GM23338 (cell line): Measurements from ENCODE around the gene ADM2. TPM values are rescaled to one million over a fixed set of nuclear protein-coding genes. Genes with fewer than 3 reads are reported as not detected.

Experiments
- ATAC-seq: fragments of 200-7000 bp; cut with Tn5 transposase; 3 replicates; pipeline ENCODE4 v1.9.1; 2020
- DNase-seq: peaks from one replicate; pipeline ENCODE4 v3.0.0-alpha.2; 2015; ENCODE audit warnings: low spot score
- H2AFZ ChIP-seq: fragments of 200-600 bp; sonication (generic); 2 replicates; pipeline ENCODE4 v1.8.0; 2016; ENCODE audit warnings: antibody characterized with exemption, mild to moderate bottlenecking, moderate library complexity
- H3F3A ChIP-seq: fragments of 200-600 bp; sonication (generic); replicated peaks from 2 replicates; pipeline ENCODE4 v1.8.0; 2017; ENCODE audit warnings: antibody characterized with exemption, mixed run types, low read depth
- H3K27ac ChIP-seq: fragments of 200-600 bp; sonication (generic); 2 replicates; pipeline ENCODE4 v1.6.1; 2016; ENCODE audit warnings: low read depth
- H3K27me3 ChIP-seq: fragments of 200-600 bp; sonication (generic); 2 replicates; pipeline ENCODE4 v1.8.0; 2016; ENCODE audit warnings: mild to moderate bottlenecking, mixed run types, moderate library complexity; ENCODE audit not compliant: insufficient read depth
- H3K36me3 ChIP-seq: fragments of 200-600 bp; sonication (generic); 2 replicates; pipeline ENCODE4 v1.8.0; 2016; ENCODE audit warnings: mild to moderate bottlenecking; ENCODE audit not compliant: insufficient read depth
- H3K4me1 ChIP-seq: fragments of 200-600 bp; sonication (generic); 2 replicates; pipeline ENCODE4 v1.8.0; 2016; ENCODE audit warnings: mild to moderate bottlenecking, moderate library complexity; ENCODE audit not compliant: insufficient read depth
- H3K4me2 ChIP-seq: fragments of 200-600 bp; sonication (generic); 2 replicates; pipeline ENCODE4 v1.7.1; 2017; ENCODE audit warnings: mixed run types
- H3K4me3 ChIP-seq: fragments of 200-600 bp; sonication (generic); 2 replicates; pipeline ENCODE4 v1.6.1; 2016; ENCODE audit warnings: mixed run types
- H3K79me2 ChIP-seq: fragments of 200-600 bp; sonication (generic); replicated peaks from 2 replicates; pipeline ENCODE4 v1.8.0; 2017; ENCODE audit warnings: mild to moderate bottlenecking; ENCODE audit not compliant: insufficient read depth
- H3K9me2 ChIP-seq: fragments of 200-600 bp; sonication (generic); 2 replicates; pipeline ENCODE4 v1.8.0; 2017; ENCODE audit not compliant: insufficient read depth
- H4K20me1 ChIP-seq: fragments of 200-600 bp; sonication (generic); replicated peaks from 2 replicates; pipeline ENCODE4 v1.8.0; 2017; ENCODE audit warnings: mild to moderate bottlenecking; ENCODE audit not compliant: insufficient read depth
- H3K27ac Mint-ChIP-seq: 2 replicates; pipeline ENCODE4 v1.8.0; 2020; ENCODE audit warnings: inconsistent platforms, mild to moderate bottlenecking, moderate library complexity, mixed read lengths
- H3K27me3 Mint-ChIP-seq: 3 replicates; pipeline ENCODE4 v1.8.0; 2022; ENCODE audit warnings: low read depth, mild to moderate bottlenecking, moderate library complexity, mixed read lengths, inconsistent platforms; ENCODE audit not compliant: insufficient read depth, poor library complexity
- H3K36me3 Mint-ChIP-seq: 3 replicates; pipeline ENCODE4 v1.8.0; 2021; ENCODE audit warnings: low read depth, mild to moderate bottlenecking, inconsistent platforms, moderate library complexity, mixed read lengths
- H3K4me1 Mint-ChIP-seq: 3 replicates; pipeline ENCODE4 v1.8.0; 2020; ENCODE audit warnings: mild to moderate bottlenecking, inconsistent platforms, mixed read lengths
- H3K4me3 Mint-ChIP-seq: 3 replicates; pipeline ENCODE4 v1.8.0; 2021; ENCODE audit warnings: moderate library complexity, mild to moderate bottlenecking, inconsistent platforms, mixed read lengths
- H3K9me3 Mint-ChIP-seq: 3 replicates; pipeline ENCODE4 v1.8.0; 2020; ENCODE audit warnings: moderate library complexity, mild to moderate bottlenecking, inconsistent platforms, mixed read lengths
- REST ChIP-seq: IDR thresholded peaks from one replicate; pipeline ENCODE4 v1.6.1; 2018; ENCODE audit warnings: antibody characterized with exemption; ENCODE audit not compliant: unreplicated experiment
- ZNF114 ChIP-seq: fragments of 250-450 bp; sonication (Bioruptor Pico); IDR thresholded peaks from 2 replicates; pipeline ENCODE4 v1.5.0; 2020; ENCODE audit warnings: mild to moderate bottlenecking, moderate library complexity
- ZNF462 ChIP-seq: fragments of 250-450 bp; sonication (Bioruptor Pico); IDR thresholded peaks from 2 replicates; pipeline ENCODE4 v1.5.0; 2020; ENCODE audit warnings: mild to moderate bottlenecking, moderate library complexity
- polyA plus RNA-seq: library from polyadenylated mRNA; unstranded; fragments of >200 nt; fragmentation: Nextera tagmentation; extraction: Ambion mirVana; gene quantifications from 2 replicates; pipeline ENCODE4 v1.2.1, GENCODE V29; 2016
- total RNA-seq: library from RNA; depleted of rRNA; stranded (reverse); fragments of >200 nt; shearing (Covaris generic); gene quantifications from 2 replicates; pipeline ENCODE4 v1.2.3, GENCODE V29; 2014

ADM2 gene
- total and polyA plus RNA-seq, 2 experiments from 2014 or later, result 3.3 to 7.1 TPM

GRCh38 chr22:50502096-50502495 is 20.8 kb downstream of the ADM2 start (continued):
- TF ChIP-seq ZNF462 (CRISPR knock-in tag), result no peak
- TF ChIP-seq ZNF114 (CRISPR knock-in tag), result no peak

GRCh38 chr22:50502628-50503474 is 21.5 kb downstream of the ADM2 start:
- H3K4me3 Mint-ChIP-seq, result no peak overlapping the region
- Histone ChIP-seq H3K4me3 (no peak overlapping the region), H3K27ac (no peak overlapping the region), H3K9me2 (no peaks in the 10 kb centered on the region), H4K20me1 (no peaks in the 10 kb centered on the region), H3K27me3 (no peaks in the 10 kb centered on the region), H3F3A (peaks cover 5% of the 10 kb centered on the region; the same call in 1 of the 2 replicates), H3K36me3 (no peaks in the 10 kb centered on the region), H2AFZ (no peak overlapping the region), H3K79me2 (no peaks in the 10 kb centered on the region), H3K4me2 (no peak overlapping the region), H3K4me1 (no peaks in the 10 kb centered on the region)
- peaks cover 3% of the 10 kb centered on the region; the same call in 2 of the 3 replicates for H3K4me1 Mint-ChIP-seq
- DNase-seq (no peak), ATAC-seq (no peak)
- peaks cover 14% of the 10 kb centered on the region for H3K27me3 Mint-ChIP-seq
- no peak overlapping the region for H3K27ac Mint-ChIP-seq
- no peaks in the 10 kb centered on the region for H3K9me3 Mint-ChIP-seq
- no peaks in the 10 kb centered on the region; the same call in 2 of the 3 replicates for H3K36me3 Mint-ChIP-seq
- TF ChIP-seq REST (no peak), ZNF462 (CRISPR knock-in tag) (no peak), ZNF114 (CRISPR knock-in tag) (no peak)
